EH (cell line): ENCODE data around the gene IFIT1B.
A peak's percentile ranks its signal among the peaks of the same experiment; 100 is the strongest.

Experiments used
- DNase-seq: peaks from one replicate; pipeline ENCODE4 v3.0.0-alpha.2; 2015; ENCODE audit warnings: low read depth

Gene IFIT1B

GRCh38 chr10:89348481-89348880 lies 29.4 kb upstream of the IFIT1B start:
- no peak for DNase-seq

- no peak for DNase-seq
Measured at GRCh38 chr10:89348975-89349374, 28.9 kb upstream of the IFIT1B start.

GRCh38 chr10:89350631-89351315 lies 27.1 kb upstream of the IFIT1B start:
- DNase-seq, result peak; percentile 58

GRCh38 chr10:89351412-89351779 lies 26.5 kb upstream of the IFIT1B start:
- DNase-seq, result no peak

GRCh38 chr10:89351780-89352597 lies 25.9 kb upstream of the IFIT1B start:
- DNase-seq, result peak; percentile 98

- DNase-seq, result peak; percentile 46
Measured at GRCh38 chr10:89352802-89353201, 25.1 kb upstream of the IFIT1B start.

GRCh38 chr10:89355394-89355931 lies 22.4 kb upstream of the IFIT1B start:
- DNase-seq, result peak; percentile 95

GRCh38 chr10:89357096-89357495 lies 20.8 kb upstream of the IFIT1B start:
- no peak for DNase-seq

GRCh38 chr10:89357975-89358374 lies 19.9 kb upstream of the IFIT1B start:
- no peak for DNase-seq

- no peak for DNase-seq
Measured at GRCh38 chr10:89360157-89360556, 17.7 kb upstream of the IFIT1B start.

- DNase-seq, result no peak
Measured at GRCh38 chr10:89362929-89363328, 14.9 kb upstream of the IFIT1B start.

- DNase-seq, result no peak
Measured at GRCh38 chr10:89363729-89364442, 14.0 kb upstream of the IFIT1B start.

GRCh38 chr10:89364531-89364930 lies 13.3 kb upstream of the IFIT1B start:
- no peak for DNase-seq

GRCh38 chr10:89367529-89367928 lies 10.3 kb upstream of the IFIT1B start:
- DNase-seq, result no peak

- DNase-seq, result no peak
Measured at GRCh38 chr10:89368129-89368528, 9.7 kb upstream of the IFIT1B start.

GRCh38 chr10:89369156-89370105 lies 8.4 kb upstream of the IFIT1B start:
- DNase-seq, result peak; percentile 67

GRCh38 chr10:89371079-89371478 lies 6.8 kb upstream of the IFIT1B start:
- DNase-seq, result no peak

- DNase-seq, result no peak
Measured at GRCh38 chr10:89371987-89372386, 5.9 kb upstream of the IFIT1B start.

- peak; percentile 96 for DNase-seq
Measured at GRCh38 chr10:89373916-89374711, 3.7 kb upstream of the IFIT1B start.

GRCh38 chr10:89374713-89375141 lies 3.1 kb upstream of the IFIT1B start:
- no peak for DNase-seq

- no peak for DNase-seq
Measured at GRCh38 chr10:89379103-89379502, 1.2 kb downstream of the IFIT1B start.
